Measurements from ENCODE around the gene UGP2.
"Not testable (repeated sequence)": the region's sequence is repeated elsewhere in the genome, so short reads cannot be mapped to it uniquely, and the experiment has no call there.

UGP2 gene

DNA sequence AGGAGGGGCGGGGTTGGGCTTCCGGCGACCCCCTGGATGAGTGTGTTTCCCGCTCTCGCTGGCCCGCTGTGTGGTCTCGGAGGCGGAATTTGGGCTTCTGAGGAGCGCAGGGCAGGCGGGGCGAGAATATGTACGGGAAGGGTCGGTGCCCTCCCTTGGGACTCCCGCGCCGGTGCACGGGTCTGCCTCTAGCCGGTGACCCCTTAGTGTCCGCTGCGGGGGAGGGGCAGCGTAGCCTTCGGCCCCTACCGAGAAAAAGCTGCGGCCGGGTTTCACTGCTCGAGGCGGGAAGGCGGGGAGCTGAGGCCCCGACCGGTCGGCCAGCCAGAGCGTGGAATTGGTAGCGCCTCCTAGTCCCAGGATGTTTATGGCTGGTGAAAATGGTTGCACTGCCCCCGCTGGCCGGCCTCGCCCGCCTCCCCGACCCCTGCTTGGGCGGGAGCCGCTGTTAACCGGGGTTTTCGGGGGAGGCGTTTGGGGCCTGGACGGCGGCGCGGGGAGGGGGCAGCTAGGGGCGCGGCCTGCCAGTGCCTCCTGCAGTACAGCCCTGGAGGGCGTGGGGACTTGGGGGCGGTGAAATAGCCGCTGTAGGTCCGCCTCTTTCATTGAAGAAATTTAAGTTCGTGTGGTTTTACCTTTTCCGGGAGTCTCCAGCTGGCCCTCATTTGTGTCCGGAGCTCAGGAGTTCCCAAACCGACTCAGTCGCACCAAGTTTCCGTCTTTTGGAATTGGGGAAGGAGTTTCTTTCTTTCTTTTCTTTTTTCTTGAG lies at the start of gene UGP2:
UGP2 (plus strand) TSS at position 643 of the 769 bp plus-strand sequence. CDS start 290 bp downstream, outside the sequence.
- DNase-seq (ENCODE audit: low read depth), result peak; percentile 79

DNA sequence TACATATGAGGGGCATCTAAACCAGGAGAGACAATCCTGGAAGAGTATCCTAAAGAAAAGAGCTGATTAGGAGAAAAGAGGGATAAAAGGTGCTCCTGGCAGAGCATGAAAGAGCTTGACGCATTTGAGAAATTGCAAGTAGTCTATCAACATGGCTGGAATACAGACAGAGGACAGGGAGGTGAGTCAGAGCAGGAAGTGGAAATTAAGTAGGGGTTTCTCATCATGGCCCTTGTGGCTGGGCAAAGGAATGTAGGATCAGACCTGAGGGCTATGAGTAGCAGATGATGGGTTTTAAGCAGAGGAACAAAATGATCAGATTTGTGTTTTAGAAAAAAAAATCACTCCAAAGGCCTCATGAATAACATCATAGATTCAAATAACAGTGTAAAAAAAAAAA lies 49.2 kb upstream of the UGP2 start:
- no peak for DNase-seq (ENCODE audit: low read depth)

- no peak for DNase-seq (ENCODE audit: low read depth)
Measured at GRCh38 chr2:63796366-63796765, 45.3 kb upstream of the UGP2 start.

DNA sequence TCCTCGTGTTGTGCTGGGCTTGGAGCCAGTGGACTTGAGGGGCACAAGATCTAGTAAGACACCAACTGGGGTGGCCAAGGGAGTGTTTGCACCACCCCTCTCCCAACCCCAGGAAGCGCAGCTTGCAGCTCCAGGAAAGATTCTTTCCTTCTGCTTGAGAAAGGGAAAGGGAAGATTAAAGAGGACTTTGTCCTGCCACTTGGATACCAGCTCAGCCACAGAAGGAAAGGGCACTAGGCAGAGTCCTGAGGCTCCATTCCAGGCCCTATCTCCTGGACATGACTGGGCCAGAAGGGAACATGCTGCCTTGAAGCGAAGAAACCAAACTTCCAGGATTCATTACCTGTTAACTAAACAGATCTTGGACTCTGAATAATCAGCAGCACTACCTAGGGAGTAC lies 44.9 kb upstream of the UGP2 start:
- no peak for DNase-seq (ENCODE audit: low read depth)

DNA sequence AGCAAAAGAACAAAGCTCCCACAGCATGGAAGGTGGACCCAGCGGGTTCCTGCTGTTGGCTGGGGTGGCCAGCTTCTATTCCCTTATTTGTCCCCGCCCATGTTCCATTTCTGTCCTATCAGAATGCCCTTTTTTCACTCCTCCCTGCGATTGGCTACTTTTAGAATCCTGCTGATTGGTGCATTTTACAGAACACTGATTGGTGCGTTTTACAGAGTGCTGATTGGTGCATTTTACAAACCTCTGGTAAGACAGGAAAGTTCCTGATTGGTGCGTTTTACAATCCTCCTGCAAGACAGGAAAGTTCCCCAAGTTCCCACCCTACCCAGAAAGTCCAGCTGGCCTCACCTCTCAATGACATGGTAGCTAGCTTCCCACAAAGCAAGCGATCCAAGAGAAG lies 40.2 kb upstream of the UGP2 start:
- DNase-seq (ENCODE audit: low read depth), result no peak

DNA sequence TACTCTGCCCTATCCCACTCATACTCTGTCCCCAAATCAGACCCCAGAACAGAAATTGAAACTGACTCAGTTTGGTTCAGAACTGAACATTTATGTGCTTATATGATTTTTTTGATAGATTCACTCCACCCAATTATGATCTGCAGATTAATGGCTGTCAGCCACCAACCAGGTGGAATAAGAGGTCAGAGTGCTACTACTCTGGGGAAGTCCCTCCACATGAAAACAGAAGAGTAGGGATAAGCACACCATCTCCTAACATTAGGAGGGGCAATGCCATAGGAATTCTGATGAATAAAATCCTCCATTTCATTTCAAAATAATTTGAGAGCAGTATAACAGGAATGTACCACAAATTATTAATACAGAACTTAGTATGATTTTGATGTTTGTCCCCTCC lies 36.3 kb upstream of the UGP2 start:
- no peak for DNase-seq (ENCODE audit: low read depth)

DNA sequence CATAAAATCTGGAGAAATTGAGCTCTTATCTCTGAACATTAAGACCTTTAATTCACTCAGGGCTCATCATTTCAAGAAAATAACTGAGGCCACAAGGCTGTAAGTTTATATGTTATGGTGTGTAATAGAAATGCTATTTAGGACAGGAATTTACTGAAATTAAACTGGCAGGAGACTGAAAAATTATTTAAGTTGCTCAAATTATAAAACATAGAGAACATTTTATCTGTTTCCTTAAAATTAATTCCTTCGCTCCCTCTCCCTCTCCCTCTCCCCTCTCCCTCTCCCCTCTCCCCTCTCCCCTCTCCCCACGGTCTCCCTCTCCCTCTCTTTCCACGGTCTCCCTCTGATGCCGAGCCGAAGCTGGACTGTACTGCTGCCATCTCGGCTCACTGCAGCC lies 33.7 kb upstream of the UGP2 start:
- not testable (repeated sequence) for DNase-seq (ENCODE audit: low read depth)

GRCh38 chr2:63808911-63809310 lies 32.8 kb upstream of the UGP2 start:
- not testable (repeated sequence) for DNase-seq (ENCODE audit: low read depth)

DNA sequence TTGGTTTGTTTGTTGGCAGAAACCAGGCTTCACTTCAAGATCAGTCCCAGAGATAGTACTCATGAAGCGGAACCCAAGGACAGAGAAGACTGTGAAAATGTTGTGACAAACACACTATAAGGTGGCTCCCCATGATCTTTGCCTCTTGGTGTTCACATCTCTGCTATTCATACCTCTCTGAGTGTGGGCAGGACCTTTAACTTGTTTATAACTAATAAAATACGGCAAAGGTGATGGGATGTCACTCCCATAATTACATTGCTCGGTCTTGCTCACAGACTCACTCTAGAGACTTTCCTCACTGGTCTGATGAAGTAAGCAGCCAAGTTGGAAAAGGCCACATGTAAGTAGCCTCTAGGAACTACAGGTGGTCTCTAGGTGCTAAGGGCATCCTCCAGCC lies 30.6 kb upstream of the UGP2 start:
- DNase-seq (ENCODE audit: low read depth), result no peak

GRCh38 chr2:63811870-63812269 lies 29.8 kb upstream of the UGP2 start:
- DNase-seq (ENCODE audit: low read depth), result not testable (repeated sequence)

DNA sequence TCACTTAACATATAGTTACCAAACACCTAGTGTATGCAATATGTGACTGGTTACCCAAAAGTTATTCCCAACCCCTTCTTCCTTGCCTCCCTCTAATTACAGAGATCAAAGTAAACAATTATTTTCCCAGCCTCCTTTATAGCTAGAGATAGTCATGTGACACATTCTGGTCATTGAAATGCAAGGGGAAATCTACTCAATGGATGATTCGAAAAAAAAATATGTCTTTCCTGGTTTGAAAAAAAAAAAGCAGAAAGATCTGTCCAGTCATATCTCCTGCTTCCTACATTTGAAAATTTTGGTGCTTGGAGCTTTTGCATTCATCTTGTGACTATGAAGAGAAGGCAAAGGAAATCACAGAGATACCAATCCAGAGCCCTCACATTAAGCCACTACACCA lies 27.6 kb upstream of the UGP2 start:
- DNase-seq (ENCODE audit: low read depth), result no peak

- no peak for DNase-seq (ENCODE audit: low read depth)
Measured at GRCh38 chr2:63817382-63817781, 24.3 kb upstream of the UGP2 start.

- DNase-seq (ENCODE audit: low read depth), result no peak
Measured at GRCh38 chr2:63818271-63818670, 23.4 kb upstream of the UGP2 start.

DNA sequence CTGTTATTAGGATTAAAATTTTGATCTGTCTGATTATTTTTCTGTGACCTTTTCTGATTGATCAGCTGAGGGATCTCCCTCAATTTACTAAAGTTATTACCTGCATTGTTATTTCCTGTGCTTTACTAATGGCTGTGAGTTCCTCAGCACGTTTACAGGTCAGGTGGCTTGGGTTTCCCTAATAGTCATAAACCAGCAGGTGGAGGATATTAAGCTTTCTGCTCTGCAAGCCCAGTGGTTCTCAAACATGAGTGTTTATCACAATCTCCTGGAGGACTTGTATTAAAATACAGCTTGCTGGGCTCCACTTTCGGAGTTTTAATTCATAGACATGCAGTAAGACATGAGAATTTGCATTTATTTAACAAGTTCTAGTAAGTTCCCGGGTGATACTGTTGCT lies 22.4 kb upstream of the UGP2 start:
- no peak for DNase-seq (ENCODE audit: low read depth)

GRCh38 chr2:63819765-63820717 lies 21.7 kb upstream of the UGP2 start:
- no peak for DNase-seq (ENCODE audit: low read depth)

GRCh38 chr2:63820969-63821368 lies 20.7 kb upstream of the UGP2 start:
- DNase-seq (ENCODE audit: low read depth), result no peak

GRCh38 chr2:63821396-63821795 lies 20.3 kb upstream of the UGP2 start:
- DNase-seq (ENCODE audit: low read depth), result no peak

DNA sequence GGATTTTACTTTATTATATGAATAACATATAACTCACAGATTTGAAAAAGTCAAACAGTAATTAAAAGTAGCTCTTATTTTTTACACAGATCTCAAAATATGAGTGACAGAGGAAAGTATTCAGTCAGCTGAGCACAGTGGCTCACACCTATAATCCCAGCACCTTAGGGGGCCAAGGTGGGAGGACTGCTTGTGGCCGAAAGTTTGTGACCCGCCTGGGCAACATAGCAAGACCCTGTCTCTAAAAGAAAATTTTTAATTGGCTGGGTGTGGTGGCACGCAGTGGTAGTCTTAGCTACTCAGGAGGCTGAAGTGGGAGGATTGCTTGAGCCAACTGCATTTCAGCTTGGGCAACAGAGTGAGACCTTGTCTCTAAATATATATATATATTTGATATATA lies 19.2 kb upstream of the UGP2 start:
- DNase-seq (ENCODE audit: low read depth), result no peak

DNA sequence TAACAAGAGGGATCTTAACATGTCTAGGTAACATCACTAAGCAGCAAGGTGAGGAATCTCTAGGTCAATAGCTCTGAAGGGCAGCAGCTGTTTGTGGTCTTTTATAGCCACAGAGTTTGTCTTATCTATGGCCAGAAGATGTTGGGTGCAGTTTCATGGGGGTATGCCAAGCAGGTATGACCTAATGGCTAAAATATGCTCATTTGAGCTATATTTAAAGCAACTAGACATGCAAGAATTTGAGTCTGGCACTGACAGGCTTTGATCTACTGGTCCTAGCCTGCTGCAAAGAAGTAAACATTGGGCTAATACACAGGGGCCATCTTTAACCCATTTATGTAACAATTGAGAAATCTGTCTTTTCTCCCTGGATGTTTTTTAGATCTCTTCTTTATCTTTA lies 13.9 kb upstream of the UGP2 start:
- no peak for DNase-seq (ENCODE audit: low read depth)

DNA sequence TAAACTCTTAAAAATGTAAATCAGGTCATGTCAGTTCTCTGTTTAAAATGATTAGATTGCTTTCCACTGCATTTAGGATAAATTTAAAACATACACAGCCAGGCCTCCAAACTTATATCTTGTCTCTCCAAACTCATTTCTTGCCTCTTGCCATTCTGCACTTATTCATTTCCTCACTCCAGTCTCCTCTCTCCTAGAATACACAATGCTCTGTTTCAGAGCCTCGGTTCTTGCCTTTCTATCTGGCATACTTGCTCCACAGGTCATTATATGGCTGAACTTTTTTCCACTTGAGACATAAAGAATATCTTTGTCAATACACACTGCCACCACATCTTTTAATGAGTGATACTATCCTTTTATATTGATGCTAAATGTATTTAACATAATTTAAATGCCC lies 10.5 kb upstream of the UGP2 start:
- no peak for DNase-seq (ENCODE audit: low read depth)

DNA sequence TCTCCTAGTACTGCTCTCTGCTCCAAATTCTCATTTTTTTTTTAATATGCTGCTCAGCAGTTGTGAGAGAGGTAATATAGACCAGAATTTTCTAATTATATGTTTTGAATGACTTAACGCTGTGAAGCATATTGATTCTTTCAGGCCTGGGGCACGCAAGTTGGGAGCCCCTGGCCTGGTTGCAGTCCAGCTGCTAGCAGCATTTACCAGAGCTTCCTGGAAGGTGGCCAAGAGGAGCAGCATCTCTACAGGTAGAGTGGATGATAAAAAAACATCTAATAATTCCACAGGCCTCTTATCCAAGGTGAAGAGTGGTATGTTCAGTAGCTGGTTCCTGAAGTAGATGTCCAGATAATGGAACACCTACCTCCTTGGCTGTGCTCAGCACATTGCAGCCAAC lies 7.3 kb upstream of the UGP2 start:
- DNase-seq (ENCODE audit: low read depth), result no peak

- DNase-seq (ENCODE audit: low read depth), result no peak
Measured at GRCh38 chr2:63837036-63837594, 4.6 kb upstream of the UGP2 start.
